ENCODE measurements around the gene PSMA7.

The PSMA7 gene

DNA sequence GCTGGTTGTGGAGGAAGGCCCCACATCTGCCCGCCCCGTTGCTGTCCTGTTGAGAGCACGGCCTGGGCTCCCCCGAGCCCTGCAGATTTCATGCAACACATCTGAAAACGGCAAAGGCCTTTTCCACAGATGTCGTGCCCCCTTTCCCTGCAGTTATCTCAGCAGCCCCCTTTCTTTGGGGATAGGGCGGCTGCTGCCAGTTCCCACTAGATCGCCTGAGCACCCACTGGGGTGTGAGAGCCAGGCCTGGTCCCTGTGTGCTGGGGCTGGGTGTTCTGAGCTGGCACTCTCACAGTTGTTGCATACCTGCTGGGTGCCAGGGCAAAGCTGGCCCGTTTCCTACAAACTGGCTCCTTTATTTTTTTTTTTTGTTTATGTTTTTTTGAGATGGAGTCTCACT is 27.3 kb upstream of the PSMA7 start:
- Histone ChIP-seq H3K36me3 (ENCODE audit: control insufficient read depth, insufficient read depth, low read length) (peaks cover 26% of the 10 kb centered on the region), H3K4me3 (ENCODE audit: insufficient read depth, low read depth, low read length) (no peak overlapping the region), H3K4me1 (ENCODE audit: control insufficient read depth, insufficient read depth, low read length) (no peaks in the 10 kb centered on the region), H3K27me3 (ENCODE audit: control insufficient read depth, insufficient read depth, low read length, poor library complexity, severe bottlenecking) (no peaks in the 10 kb centered on the region), H3K9me3 (ENCODE audit: control insufficient read depth, low read length) (no peaks in the 10 kb centered on the region), H3K27ac (ENCODE audit: insufficient read depth, low read depth, low read length, poor library complexity, severe bottlenecking) (no peak overlapping the region)
- WGBS, 2 experiments, result 93 to 94% methylated on average over 9 of the region's 9 CpGs

DNA sequence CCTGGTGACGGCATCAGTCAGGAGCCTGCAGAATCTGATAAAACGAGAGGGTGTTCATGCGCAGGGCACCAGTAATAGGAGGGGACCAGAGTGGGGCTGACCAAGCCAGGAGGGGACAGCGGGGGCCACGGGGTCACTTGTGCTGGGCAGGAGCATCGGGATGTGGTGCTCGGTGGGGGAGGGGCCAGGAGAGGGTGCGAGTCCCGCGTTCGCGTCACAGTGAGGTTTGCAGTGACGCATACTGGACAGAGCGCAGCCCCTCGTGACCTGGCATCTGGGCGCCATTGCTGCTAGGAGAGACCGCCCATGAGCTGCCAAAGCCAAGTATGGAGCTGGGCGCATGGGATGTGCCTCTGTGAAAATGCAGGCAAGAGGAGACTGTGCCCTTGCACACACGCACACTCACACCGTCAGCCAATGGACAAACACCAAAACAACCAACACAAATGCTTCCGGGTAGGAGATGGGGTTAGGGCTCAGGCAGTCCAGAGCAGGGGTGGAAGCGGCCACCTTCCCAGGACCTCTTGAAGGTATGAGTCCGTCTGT is 25.8 kb upstream of the PSMA7 start:
- 96 to 97% methylated on average over 23 of the region's 23 CpGs for WGBS, 2 experiments

DNA sequence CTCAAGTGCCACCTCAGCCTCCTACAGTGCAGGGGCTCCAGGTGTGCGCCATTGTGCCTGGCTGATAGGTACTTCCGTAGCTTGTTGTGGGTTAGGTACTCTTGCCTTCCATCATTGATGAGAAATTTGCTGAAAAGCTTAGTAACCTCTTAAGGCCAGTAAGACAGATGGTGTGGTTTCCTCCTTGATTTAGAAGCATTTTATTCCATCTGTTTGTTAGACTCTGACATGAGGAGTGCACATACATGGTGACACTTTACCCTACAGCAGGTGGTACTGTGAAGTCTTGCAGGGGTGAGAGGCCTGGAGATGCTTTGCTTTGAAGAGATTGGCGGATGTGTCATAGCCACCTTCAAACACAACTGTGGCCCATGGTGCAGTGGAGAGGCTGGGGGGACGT is 24.9 kb upstream of the PSMA7 start:
- Histone ChIP-seq H3K4me3 (ENCODE audit: insufficient read depth, low read depth, low read length) (no peak overlapping the region), H3K27ac (ENCODE audit: insufficient read depth, low read depth, low read length, poor library complexity, severe bottlenecking) (no peak overlapping the region), H3K36me3 (ENCODE audit: control insufficient read depth, insufficient read depth, low read length) (peaks cover 36% of the 10 kb centered on the region), H3K4me1 (ENCODE audit: control insufficient read depth, insufficient read depth, low read length) (no peaks in the 10 kb centered on the region), H3K9me3 (ENCODE audit: control insufficient read depth, low read length) (no peaks in the 10 kb centered on the region), H3K27me3 (ENCODE audit: control insufficient read depth, insufficient read depth, low read length, poor library complexity, severe bottlenecking) (no peaks in the 10 kb centered on the region)
- 91 to 96% methylated on average over 4 of the region's 4 CpGs for WGBS, 2 experiments

More for the DNA sequence above, 25.8 kb upstream of the PSMA7 start:
- Histone ChIP-seq H3K4me3 (ENCODE audit: insufficient read depth, low read depth, low read length) (no peak overlapping the region), H3K9me3 (ENCODE audit: control insufficient read depth, low read length) (no peaks in the 10 kb centered on the region), H3K27ac (ENCODE audit: insufficient read depth, low read depth, low read length, poor library complexity, severe bottlenecking) (no peak overlapping the region), H3K36me3 (ENCODE audit: control insufficient read depth, insufficient read depth, low read length) (peaks cover 29% of the 10 kb centered on the region), H3K4me1 (ENCODE audit: control insufficient read depth, insufficient read depth, low read length) (no peaks in the 10 kb centered on the region), H3K27me3 (ENCODE audit: control insufficient read depth, insufficient read depth, low read length, poor library complexity, severe bottlenecking) (no peaks in the 10 kb centered on the region)

DNA sequence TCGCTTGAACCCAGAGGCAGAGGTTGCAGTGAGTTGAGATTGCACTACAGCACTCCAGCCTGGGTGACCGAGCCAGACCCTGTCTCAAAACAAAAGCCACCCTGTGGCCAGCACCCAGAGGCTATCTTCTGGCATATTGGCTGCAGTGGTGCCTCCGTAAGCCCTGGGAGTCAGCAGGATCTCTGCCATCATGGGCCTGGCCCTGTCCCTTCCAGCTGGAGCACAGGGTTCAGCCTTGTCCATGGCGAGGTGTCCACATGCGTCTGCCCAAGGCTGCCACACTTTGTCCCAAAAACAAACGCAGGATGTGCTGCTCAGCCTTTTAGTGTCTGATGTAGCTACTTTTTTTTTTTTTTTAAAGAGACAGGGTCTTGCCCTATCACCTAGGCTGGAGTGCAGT is 24.3 kb upstream of the PSMA7 start:
- WGBS, 2 experiments, result 92 to 96% methylated on average over 6 of the region's 6 CpGs
- no peaks in the 10 kb centered on the region for H3K9me3 ChIP-seq (ENCODE audit: control insufficient read depth, low read length)

DNA sequence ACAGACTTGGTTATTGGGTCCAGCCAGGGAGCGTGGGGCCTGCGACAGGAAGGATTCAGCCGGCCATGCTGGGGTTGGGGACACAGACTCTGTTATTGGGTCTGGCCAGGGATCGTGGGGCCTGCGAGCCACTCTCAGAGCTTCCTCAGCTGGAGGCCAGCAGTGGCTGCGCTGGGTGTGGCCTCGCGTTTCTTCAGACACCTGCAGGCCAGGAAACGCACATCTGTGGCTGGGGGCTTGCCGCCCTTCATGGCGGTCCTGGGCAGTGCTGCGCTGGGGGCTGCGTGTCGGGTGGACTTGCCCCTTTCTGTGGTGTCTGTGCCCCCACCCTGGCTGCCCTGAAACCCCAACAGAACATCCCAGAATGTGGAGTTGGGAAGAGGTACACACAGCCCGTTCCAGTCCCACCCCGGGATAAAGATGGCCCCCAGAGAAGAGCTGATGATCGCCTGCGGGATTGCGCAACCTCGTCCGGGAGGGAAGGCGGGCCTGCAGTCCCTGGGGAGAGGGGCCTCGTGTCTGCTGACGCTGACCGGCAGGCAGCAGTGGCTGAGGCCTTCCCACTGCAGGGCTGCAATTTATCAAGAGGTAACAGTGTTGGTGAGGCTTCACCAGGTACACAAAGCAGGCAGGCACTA is 22.7 kb upstream of the PSMA7 start:
- H3K9me3 ChIP-seq (ENCODE audit: control insufficient read depth, low read length), result no peaks in the 10 kb centered on the region
- H3K27ac ChIP-seq (ENCODE audit: insufficient read depth, low read depth, low read length, poor library complexity, severe bottlenecking), result no peak overlapping the region
- peaks cover 45% of the 10 kb centered on the region for H3K36me3 ChIP-seq (ENCODE audit: control insufficient read depth, insufficient read depth, low read length)
- H3K4me3 ChIP-seq (ENCODE audit: insufficient read depth, low read depth, low read length), result no peak overlapping the region
- no peaks in the 10 kb centered on the region for H3K4me1 ChIP-seq (ENCODE audit: control insufficient read depth, insufficient read depth, low read length)
- WGBS, 2 experiments, result 95 to 96% methylated on average over 25 of the region's 25 CpGs
- no peaks in the 10 kb centered on the region for H3K27me3 ChIP-seq (ENCODE audit: control insufficient read depth, insufficient read depth, low read length, poor library complexity, severe bottlenecking)

More for the DNA sequence above, 24.3 kb upstream of the PSMA7 start:
- Histone ChIP-seq H3K4me3 (ENCODE audit: insufficient read depth, low read depth, low read length) (no peak overlapping the region), H3K27ac (ENCODE audit: insufficient read depth, low read depth, low read length, poor library complexity, severe bottlenecking) (no peak overlapping the region), H3K4me1 (ENCODE audit: control insufficient read depth, insufficient read depth, low read length) (no peaks in the 10 kb centered on the region), H3K36me3 (ENCODE audit: control insufficient read depth, insufficient read depth, low read length) (peaks cover 40% of the 10 kb centered on the region), H3K27me3 (ENCODE audit: control insufficient read depth, insufficient read depth, low read length, poor library complexity, severe bottlenecking) (no peaks in the 10 kb centered on the region)

DNA sequence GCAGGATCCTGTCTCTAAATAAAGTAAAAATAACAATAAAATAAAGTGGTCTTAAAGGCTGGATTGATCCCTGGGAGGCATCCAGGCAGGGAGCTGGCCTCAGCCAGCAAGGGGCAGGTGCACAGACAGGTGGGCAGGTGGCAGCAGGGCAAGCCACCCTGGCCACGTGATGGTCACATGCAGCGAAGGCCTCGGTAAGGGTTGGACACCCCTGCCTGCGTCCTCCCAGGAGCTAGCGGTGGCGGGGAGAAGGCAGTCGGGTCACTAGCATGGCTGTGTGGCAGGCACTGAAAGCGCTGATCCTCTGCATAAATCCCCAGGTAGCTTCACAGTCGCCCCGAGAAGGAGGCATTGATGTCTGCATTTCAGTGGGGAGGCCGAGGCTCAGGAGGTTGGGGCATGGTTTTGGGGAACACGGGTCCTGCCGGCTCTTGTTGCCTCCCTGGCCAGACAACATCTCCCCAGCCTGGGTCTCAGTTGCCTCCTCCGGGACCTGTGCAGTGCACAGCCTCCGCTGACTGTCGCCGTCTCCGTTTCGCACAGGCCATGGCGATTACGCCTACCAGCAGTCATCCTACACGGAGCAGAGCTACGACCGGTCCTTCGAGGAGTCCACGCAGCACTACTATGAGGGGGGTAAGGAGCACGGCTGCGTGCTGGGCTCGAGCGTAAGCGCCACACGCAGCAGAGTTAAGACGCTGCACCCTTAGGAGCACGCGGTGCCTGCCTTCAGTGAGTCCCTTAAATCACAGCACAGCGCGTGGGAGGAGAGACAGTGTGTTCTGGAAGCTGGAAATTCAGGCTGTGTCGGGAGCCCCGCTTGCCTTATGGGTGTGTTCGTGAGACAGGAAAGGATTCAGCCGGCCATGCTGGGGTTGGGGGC is 21.9 kb upstream of the PSMA7 start:
- no peaks in the 10 kb centered on the region for H3K9me3 ChIP-seq (ENCODE audit: control insufficient read depth, low read length)
- no peak overlapping the region for H3K27ac ChIP-seq (ENCODE audit: insufficient read depth, low read depth, low read length, poor library complexity, severe bottlenecking)
- H3K36me3 ChIP-seq (ENCODE audit: control insufficient read depth, insufficient read depth, low read length), result peaks cover 50% of the 10 kb centered on the region
- 97 to 98% methylated on average over 41 of the region's 41 CpGs for WGBS, 2 experiments
- no peaks in the 10 kb centered on the region for H3K27me3 ChIP-seq (ENCODE audit: control insufficient read depth, insufficient read depth, low read length, poor library complexity, severe bottlenecking)
- H3K4me3 ChIP-seq (ENCODE audit: insufficient read depth, low read depth, low read length), result no peak overlapping the region
- no peaks in the 10 kb centered on the region for H3K4me1 ChIP-seq (ENCODE audit: control insufficient read depth, insufficient read depth, low read length)

DNA sequence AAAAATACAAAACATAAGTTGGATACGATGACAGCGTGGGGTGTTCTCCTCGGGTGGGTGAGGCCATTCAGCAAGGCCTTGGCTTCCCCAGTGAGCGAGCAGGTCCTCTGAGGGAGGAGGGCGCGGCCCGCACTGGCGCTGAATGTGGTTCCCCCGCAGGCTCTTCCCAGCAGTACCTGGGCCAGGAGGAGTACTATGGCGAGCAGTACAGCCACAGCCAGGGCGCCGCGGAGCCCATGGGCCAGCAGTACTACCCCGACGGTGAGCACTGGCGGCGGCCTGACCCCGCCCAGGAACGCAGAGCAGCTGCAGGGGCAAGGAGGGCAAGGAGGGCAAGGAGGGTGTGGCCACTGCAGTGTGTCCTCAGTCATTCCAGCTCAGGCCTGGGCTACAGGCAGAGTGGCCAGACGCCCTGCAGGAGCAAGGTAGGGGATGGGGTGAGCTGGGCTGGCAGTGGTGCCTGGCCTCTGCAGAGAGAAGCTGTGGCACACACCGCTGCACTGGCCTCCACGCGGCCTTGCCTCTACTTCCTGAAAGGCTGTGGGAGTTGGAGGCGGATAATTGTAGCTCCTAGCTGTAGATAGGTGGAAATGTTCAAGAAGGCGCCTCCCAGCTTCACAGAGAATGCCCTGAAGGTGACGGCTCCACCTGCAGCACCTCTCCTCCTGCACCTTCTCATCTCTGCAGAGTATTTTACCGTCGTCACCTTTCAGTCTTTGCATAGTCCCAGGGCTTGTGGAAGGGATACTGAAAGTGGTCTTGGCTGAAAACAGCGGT is 21.0 kb upstream of the PSMA7 start:
- Histone ChIP-seq H3K4me1 (ENCODE audit: control insufficient read depth, insufficient read depth, low read length) (no peaks in the 10 kb centered on the region), H3K36me3 (ENCODE audit: control insufficient read depth, insufficient read depth, low read length) (peaks cover 50% of the 10 kb centered on the region), H3K27me3 (ENCODE audit: control insufficient read depth, insufficient read depth, low read length, poor library complexity, severe bottlenecking) (no peaks in the 10 kb centered on the region), H3K9me3 (ENCODE audit: control insufficient read depth, low read length) (no peaks in the 10 kb centered on the region), H3K27ac (ENCODE audit: insufficient read depth, low read depth, low read length, poor library complexity, severe bottlenecking) (no peak overlapping the region), H3K4me3 (ENCODE audit: insufficient read depth, low read depth, low read length) (no peak overlapping the region)
- WGBS, 2 experiments, result 96 to 97% methylated on average over 29 of the region's 29 CpGs

DNA sequence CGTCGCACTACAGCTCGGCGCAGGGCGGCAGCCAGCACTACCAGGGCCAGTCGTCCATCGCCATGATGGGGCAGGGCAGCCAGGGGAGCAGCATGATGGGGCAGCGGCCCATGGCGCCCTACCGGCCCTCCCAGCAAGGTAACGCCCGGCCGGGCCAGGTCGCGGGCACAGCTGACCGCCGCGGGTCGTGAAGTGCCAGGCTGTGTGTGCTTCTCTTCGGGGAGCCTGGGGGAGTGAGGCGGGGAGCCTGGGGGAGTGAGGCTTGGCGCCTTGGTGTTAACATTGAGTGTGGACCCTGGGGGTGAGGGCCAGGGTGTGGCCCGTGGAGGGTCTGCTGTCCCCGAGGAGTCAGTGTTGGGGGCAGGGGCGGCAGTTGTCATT is 20.3 kb upstream of the PSMA7 start:
- Histone ChIP-seq H3K4me1 (ENCODE audit: control insufficient read depth, insufficient read depth, low read length) (no peaks in the 10 kb centered on the region), H3K4me3 (ENCODE audit: insufficient read depth, low read depth, low read length) (no peak overlapping the region), H3K27me3 (ENCODE audit: control insufficient read depth, insufficient read depth, low read length, poor library complexity, severe bottlenecking) (no peaks in the 10 kb centered on the region), H3K27ac (ENCODE audit: insufficient read depth, low read depth, low read length, poor library complexity, severe bottlenecking) (no peak overlapping the region), H3K36me3 (ENCODE audit: control insufficient read depth, insufficient read depth, low read length) (peaks cover 50% of the 10 kb centered on the region), H3K9me3 (ENCODE audit: control insufficient read depth, low read length) (no peaks in the 10 kb centered on the region)
- WGBS, 2 experiments, result 95 to 97% methylated on average over 25 of the region's 25 CpGs

DNA sequence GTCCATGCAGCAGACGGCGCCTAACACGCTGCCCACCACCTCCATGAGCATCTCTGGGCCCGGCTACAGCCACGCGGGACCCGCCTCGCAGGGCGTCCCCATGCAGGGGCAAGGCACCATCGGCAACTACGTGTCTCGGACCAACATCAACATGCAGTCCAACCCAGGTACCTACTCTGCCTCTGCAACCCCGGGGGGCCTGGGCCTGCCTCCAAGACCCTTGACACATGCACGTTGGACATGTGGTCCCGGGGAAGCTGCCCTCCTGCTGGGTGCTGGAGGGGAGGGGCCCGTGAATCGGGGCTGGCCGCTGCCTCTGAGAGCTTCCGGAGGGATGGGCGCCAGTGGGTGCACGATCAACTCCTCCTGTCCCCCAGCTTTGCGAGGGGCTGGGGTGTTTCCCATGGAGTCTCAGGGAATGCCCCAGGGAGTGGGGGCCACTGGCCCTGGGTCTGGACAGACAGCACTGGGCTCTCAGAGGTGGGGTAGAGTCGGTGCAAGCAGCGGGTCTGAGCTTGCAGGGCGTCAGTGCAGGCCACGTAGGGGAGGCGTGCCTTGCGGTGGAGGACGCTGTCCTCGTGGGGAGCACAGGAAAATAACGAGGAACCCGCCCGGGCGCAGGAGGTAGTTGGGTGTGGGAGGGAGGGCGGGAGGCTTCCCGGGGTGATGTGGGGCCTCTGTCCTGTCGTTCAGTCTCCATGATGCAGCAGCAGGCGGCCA is 19.7 kb upstream of the PSMA7 start:
- Histone ChIP-seq H3K4me1 (ENCODE audit: control insufficient read depth, insufficient read depth, low read length) (no peaks in the 10 kb centered on the region), H3K9me3 (ENCODE audit: control insufficient read depth, low read length) (no peaks in the 10 kb centered on the region), H3K36me3 (ENCODE audit: control insufficient read depth, insufficient read depth, low read length) (peaks cover 47% of the 10 kb centered on the region), H3K27me3 (ENCODE audit: control insufficient read depth, insufficient read depth, low read length, poor library complexity, severe bottlenecking) (no peaks in the 10 kb centered on the region), H3K27ac (ENCODE audit: insufficient read depth, low read depth, low read length, poor library complexity, severe bottlenecking) (no peak overlapping the region), H3K4me3 (ENCODE audit: insufficient read depth, low read depth, low read length) (no peak overlapping the region)
- WGBS, 2 experiments, result 95 to 96% methylated on average over 38 of the region's 38 CpGs

Measured in ectodermal cell (in vitro differentiated cells).